Upper lobe of left lung (tissue), 4 donors: Measurements from ENCODE around the gene HMGN1.

Source experiments
- CTCF ChIP-seq, 6 experiments: fragments of 450-650 bp in 4 of 6; fragments of 200-600 bp in 2 of 6; sonication (generic) in 2 of 6; IDR thresholded peaks; one replicate each; pipeline ENCODE4 v1.5.1; 2016 to 2019; ENCODE audit warnings: antibody characterized with exemption in 6 of 6
- EP300 ChIP-seq, 4 donors: sonication (generic); formaldehyde crosslinking; IDR thresholded peaks; one replicate each; pipeline ENCODE4 v1.5.1; 2017; ENCODE audit warnings: antibody characterized with exemption in 4 of 4, control low read depth in 2 of 4
- POLR2A ChIP-seq, 4 donors: fragments of 450-650 bp; IDR thresholded peaks; one replicate each; pipeline ENCODE4 v1.5.1; 2016 to 2017; ENCODE audit warnings: antibody characterized with exemption in 4 of 4, mild to moderate bottlenecking in 2 of 4
- POLR2AphosphoS5 ChIP-seq, 2 donors: sonication (generic); formaldehyde crosslinking; IDR thresholded peaks; one replicate each; pipeline ENCODE4 v1.5.1; 2017; ENCODE audit warnings: antibody characterized with exemption in 2 of 2

- TF ChIP-seq CTCF (IDR thresholded peaks at IDR 0.05) (no peak), POLR2A (IDR thresholded peaks at IDR 0.05) (no peak), EP300 (IDR thresholded peaks at IDR 0.05) (no peak), POLR2AphosphoS5 (IDR thresholded peaks at IDR 0.05) (no peak)
Observed at GRCh38 chr21:39296891-39297290, 52.0 kb downstream of the HMGN1 start.
